C1 segment of cervical spinal cord (tissue), 14 donors: ENCODE data around the gene TTLL3.
"Not testable (repeated sequence)": the region's sequence is repeated elsewhere in the genome, so short reads cannot be mapped to it uniquely, and the experiment has no call there.

Source experiments
- DNase-seq, 14 donors: peaks; one replicate each; lab custom pipeline; 2025; lab: John Stamatoyannopoulos, UW

The TTLL3 gene, protein sequence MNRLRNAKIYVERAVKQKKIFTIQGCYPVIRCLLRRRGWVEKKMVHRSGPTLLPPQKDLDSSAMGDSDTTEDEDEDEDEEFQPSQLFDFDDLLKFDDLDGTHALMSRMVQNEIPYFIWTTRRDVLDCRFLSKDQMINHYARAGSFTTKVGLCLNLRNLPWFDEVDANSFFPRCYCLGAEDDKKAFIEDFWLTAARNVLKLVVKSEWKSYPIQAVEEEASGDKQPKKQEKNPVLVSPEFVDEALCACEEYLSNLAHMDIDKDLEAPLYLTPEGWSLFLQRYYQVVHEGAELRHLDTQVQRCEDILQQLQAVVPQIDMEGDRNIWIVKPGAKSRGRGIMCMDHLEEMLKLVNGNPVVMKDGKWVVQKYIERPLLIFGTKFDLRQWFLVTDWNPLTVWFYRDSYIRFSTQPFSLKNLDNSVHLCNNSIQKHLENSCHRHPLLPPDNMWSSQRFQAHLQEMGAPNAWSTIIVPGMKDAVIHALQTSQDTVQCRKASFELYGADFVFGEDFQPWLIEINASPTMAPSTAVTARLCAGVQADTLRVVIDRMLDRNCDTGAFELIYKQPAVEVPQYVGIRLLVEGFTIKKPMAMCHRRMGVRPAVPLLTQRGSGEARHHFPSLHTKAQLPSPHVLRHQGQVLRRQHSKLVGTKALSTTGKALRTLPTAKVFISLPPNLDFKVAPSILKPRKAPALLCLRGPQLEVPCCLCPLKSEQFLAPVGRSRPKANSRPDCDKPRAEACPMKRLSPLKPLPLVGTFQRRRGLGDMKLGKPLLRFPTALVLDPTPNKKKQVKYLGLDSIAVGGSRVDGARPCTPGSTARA

GRCh38 chr3:9809615-9810432, at the start of gene TTLL3:
TTLL3 (plus strand) TSS chr3:9810262; CDS start chr3:9810662, 400 bp downstream.
- peak in 13 of 14 donors; percentile 20 to 70 (median 55) for DNase-seq

GRCh38 chr3:9760779-9761505, 49.1 kb upstream of the TTLL3 start:
- DNase-seq, result no peak

DNA sequence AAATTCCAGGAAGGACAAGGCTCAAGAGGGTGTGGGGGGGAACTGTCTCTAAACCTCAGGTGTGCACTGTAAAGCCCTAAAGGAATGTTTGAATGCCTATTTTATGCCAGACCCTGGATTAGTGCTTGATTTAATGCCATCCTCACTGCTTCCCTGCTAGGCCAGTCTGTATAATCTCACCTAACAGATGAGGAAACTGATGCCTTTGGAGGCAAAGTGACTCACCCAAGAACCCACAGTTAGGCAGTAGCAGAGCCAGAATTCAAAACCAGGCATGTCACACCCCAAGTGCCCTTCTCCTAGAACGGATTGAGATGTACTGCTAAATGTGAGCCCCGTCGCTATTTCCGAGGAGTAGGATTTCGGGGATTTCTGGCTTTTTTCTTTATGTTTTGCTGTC, 48.1 kb upstream of the TTLL3 start:
- DNase-seq, result no peak

DNA sequence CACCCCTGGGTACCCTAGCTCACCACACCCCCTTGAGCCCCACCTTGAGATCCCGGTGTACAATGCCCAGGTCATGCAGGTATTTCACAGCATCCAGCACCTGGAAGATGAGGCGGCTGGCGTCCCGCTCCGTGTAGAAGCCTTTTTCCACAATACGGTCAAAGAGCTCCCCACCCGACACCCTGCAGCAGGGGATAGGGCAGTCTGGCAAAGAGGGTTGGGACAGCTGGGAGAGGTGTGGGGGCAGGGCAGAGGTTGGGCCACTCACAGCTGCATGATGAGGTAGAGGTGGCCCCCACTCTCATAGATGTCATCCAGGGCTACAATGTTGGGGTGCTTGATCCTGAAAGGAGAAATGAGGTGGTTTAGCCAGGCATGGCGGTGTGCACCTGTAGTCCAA, 47.2 kb upstream of the TTLL3 start:
- DNase-seq, result no peak

GRCh38 chr3:9765865-9766264, 44.2 kb upstream of the TTLL3 start:
- DNase-seq, result no peak

- DNase-seq, result no peak
These were observed 42.6 kb upstream of the TTLL3 start for GRCh38 chr3:9767418-9767817.

DNA sequence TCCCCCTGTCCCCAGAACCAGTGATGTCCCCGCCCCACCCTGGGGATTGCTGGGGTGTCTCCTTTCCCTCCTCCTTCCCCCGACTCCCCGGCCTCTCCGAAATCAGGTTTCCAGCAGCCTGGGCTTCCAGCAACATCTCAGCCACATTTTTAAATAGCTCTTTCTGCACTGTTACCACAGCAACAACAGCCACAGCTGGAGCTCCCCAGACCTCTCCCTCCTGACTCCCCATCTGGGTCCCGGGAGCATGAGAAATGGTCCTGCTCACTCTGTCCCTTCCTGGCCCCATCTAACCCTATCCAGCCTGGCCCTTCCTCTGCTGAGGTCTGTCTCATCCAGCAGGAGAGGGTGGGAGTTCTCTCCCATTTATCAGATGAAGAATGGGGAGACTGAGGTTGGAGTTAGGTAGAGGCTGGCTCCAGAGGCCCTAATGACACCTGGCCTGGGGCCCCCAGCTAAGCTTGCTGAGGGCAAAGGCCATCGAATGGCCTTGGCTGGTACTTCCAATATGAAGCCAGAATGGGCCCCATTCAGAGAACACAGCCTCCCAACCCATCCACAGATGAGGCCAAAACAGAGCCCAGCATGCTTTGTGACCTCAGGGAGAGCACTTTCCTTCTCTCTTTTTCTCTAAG, 41.8 kb upstream of the TTLL3 start:
- no peak for DNase-seq

- no peak for DNase-seq
These were observed 41.0 kb upstream of the TTLL3 start for GRCh38 chr3:9769012-9769411.

- DNase-seq, result peak in 12 of 14 donors; percentile 21 to 60 (median 50)
These were observed 40.4 kb upstream of the TTLL3 start, which contains the start of gene CAMK1 for GRCh38 chr3:9769426-9770275. CAMK1 (minus strand) TSS chr3:9769947; CDS start chr3:9767749, 2,198 bp downstream.

- DNase-seq, result peak in 12 of 14 donors; percentile 11 to 70 (median 46)
These were observed 39.7 kb upstream of the TTLL3 start for GRCh38 chr3:9770276-9770812.

DNA sequence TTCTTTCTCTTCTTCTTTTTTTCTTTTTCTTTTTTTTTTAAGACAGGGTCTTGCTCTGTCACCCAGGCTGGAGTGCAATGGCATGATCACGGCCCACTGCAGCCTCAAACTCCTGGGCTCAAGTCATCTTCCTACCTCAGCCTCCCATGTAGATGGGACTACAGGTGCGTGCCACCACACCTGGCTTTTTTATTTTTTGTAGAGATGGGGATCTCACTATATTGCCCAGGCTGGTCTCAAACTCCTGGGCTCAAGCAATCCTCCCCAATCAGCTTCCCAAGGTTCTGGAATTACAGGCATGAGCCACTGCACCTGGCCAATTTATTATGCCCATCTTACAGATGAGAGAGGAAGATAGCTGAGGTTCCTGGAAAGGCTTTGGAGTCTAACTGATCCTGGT, 39.1 kb upstream of the TTLL3 start:
- DNase-seq, result not testable (repeated sequence)

DNA sequence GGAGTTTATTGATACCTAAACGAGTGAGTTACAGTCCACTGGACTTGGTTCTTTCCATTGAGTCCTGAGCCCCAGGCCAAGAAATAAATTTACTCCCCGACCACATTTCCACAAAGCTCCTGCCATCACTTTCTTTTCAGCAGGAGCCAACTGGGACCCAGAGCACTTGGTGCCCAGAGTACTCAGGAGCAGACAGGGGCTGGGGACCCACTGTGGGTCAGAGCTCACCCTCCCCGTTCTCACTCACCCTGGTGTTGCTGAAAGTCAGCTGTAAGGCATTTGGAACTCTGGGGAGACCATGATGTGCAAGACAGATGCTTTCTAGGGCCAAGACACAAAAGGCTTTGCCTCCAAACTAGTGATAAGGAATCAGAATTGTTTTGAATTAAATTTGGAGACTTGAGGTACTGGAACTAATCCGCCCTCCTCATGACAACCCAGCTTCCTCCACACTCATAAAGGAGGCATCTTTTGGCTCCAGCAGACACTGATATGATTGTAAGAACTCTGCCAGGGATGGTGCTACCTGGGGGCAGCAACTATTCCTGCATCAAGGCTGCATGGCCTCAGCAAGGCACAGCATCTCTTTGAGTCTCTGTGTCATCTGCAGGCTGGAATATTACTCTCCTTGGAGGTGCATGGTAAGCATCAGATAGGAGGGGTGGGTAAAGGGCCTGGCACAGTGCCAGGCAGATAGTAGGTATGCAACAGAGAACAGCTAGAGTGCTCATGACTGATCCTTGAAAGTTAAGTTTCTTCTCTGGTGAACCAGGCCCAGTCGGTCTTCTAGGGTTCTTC, 33.0 kb upstream of the TTLL3 start:
- DNase-seq, result no peak

GRCh38 chr3:9777694-9778021, 32.4 kb upstream of the TTLL3 start:
- DNase-seq, result no peak

- peak in 1 of 14 donors; percentile 53 for DNase-seq
These were observed 31.7 kb upstream of the TTLL3 start for GRCh38 chr3:9778143-9779074.

DNA sequence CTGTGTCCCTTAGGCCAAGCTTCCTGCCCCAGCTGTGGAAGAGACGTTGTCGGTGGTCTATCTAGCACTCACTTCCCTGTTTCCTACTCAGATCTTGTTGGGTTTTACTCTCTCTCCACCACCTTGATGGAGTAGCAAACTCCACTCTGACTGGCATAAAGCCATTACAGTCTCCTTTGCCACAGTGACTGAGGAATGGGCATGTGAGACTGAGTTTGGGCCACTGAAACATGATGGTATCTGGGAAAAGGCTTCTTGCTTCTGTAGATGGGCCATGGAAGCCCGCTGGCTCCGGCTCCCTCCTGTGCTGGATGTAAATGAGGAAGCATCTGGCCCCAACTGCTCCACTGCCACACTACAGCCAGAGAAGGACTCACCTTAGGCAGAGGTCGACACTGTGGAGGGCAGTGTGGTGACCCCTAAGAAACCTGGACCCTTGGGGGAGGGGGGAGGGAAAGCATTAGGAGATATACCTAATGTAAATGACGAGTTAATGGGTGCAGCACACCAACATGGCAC, 30.9 kb upstream of the TTLL3 start:
- no peak for DNase-seq

GRCh38 chr3:9779721-9780457, 30.2 kb upstream of the TTLL3 start:
- peak in 7 of 14 donors; percentile 17 to 58 (median 40) for DNase-seq

GRCh38 chr3:9780458-9780812, 29.6 kb upstream of the TTLL3 start:
- no peak for DNase-seq
